NCI-H345 treated with DMSO at 0.1 percent for 48 hours (cell line): Measurements from ENCODE around the gene GGA1.

ENCODE experiments used
- DNase-seq: peaks from one replicate; lab custom pipeline; 2025; ENCODE audit not compliant: unreplicated experiment; lab: John Stamatoyannopoulos, UW

Gene GGA1

GRCh38 chr22:37608477-37609239, at the start of gene GGA1:
Gene GGA1, plus strand, starts transcription at chr22:37608834. Its CDS starts 27 bp downstream, at chr22:37608861.
- peak; percentile 89 for DNase-seq

GRCh38 chr22:37559521-37559900, 49.1 kb upstream of the GGA1 start:
- DNase-seq = no peak

- no peak for DNase-seq
These were observed 48.6 kb upstream of the GGA1 start, which contains the start of gene CDC42EP1 for GRCh38 chr22:37559901-37560607. Gene CDC42EP1, plus strand, starts transcription at chr22:37560480. Its CDS starts 5,870 bp downstream, at chr22:37566350.

GRCh38 chr22:37560608-37561211, 47.9 kb upstream of the GGA1 start:
- no peak for DNase-seq

- DNase-seq = no peak
These were observed 47.2 kb upstream of the GGA1 start for GRCh38 chr22:37561212-37562048.

GRCh38 chr22:37562049-37562875, 46.4 kb upstream of the GGA1 start:
- DNase-seq = no peak

- no peak for DNase-seq
These were observed 45.2 kb upstream of the GGA1 start for GRCh38 chr22:37563153-37564081.

GRCh38 chr22:37564111-37564711, 44.4 kb upstream of the GGA1 start:
- no peak for DNase-seq

- DNase-seq = no peak
These were observed 42.8 kb upstream of the GGA1 start for GRCh38 chr22:37565830-37566229.

GRCh38 chr22:37566329-37566837, 42.3 kb upstream of the GGA1 start:
- no peak for DNase-seq

- DNase-seq = no peak
These were observed 41.5 kb upstream of the GGA1 start for GRCh38 chr22:37566903-37567798.

GRCh38 chr22:37568012-37568411, 40.6 kb upstream of the GGA1 start:
- no peak for DNase-seq

- no peak for DNase-seq
These were observed 40.1 kb upstream of the GGA1 start for GRCh38 chr22:37568448-37569008.

- no peak for DNase-seq
These were observed 39.4 kb upstream of the GGA1 start for GRCh38 chr22:37569009-37569920.

GRCh38 chr22:37569921-37570660, 38.5 kb upstream of the GGA1 start:
- no peak for DNase-seq

GRCh38 chr22:37570661-37570976, 38.0 kb upstream of the GGA1 start:
- no peak for DNase-seq
